Fibroblast of lung (primary cell): ENCODE measurements around the gene TGFBR3L.

Experiments
- CTCF ChIP-seq, 2 donors: IDR thresholded peaks in 1 of 2; conservative IDR thresholded peaks in 1 of 2; 1 replicate in 1 of 2; 2 replicates in 1 of 2; pipeline ENCODE4 v1.5.1; 2011 to 2012; ENCODE audit warnings: low read length in 2 of 2, control low read depth in 1 of 2, inconsistent platforms in 1 of 2, low read depth in 1 of 2, mild to moderate bottlenecking in 1 of 2
- EZH2 ChIP-seq: IDR thresholded peaks from 2 replicates; pipeline ENCODE4 v1.5.1; 2012; ENCODE audit warnings: low read length, control low read depth, mild to moderate bottlenecking; ENCODE audit errors: missing control alignments

- TF ChIP-seq CTCF (conservative IDR thresholded peaks at IDR 0.05 in 1 of 2, IDR thresholded peaks at IDR 0.05 in 1 of 2; ENCODE audit: low read depth in 1 of 2, low read length in 2 of 2) (no peak), EZH2 (no peak)
Measured at GRCh38 chr19:7921967-7922835, 7.6 kb downstream of the TGFBR3L start.
